ENCODE results near the gene FLRT3.

DNA sequence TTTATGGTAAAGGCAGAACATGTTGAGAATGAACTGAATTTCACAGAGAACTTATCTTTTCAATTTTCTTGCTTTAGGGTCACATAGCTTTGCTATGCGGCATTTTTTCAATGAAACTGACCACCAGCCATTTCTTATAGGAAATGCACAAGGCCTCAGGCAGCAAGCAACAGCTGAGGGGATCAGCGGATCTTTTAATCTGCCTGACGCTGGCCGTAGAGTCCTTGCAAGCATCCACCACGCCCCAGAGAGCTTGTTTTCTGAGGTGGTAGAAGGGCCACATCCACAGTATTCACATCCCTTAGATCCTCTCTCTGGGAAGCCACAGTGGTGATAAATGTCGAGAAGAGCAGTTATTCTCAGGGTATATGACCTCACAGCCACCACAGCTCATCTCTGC lies 34.3 kb downstream of the FLRT3 start:
- no peak for TF ChIP-seq CREB1 (CRISPR knock-in tag; IDR thresholded peaks at IDR 0.05; ENCODE audit: low read depth)
- TF ChIP-seq, protein P1, sequence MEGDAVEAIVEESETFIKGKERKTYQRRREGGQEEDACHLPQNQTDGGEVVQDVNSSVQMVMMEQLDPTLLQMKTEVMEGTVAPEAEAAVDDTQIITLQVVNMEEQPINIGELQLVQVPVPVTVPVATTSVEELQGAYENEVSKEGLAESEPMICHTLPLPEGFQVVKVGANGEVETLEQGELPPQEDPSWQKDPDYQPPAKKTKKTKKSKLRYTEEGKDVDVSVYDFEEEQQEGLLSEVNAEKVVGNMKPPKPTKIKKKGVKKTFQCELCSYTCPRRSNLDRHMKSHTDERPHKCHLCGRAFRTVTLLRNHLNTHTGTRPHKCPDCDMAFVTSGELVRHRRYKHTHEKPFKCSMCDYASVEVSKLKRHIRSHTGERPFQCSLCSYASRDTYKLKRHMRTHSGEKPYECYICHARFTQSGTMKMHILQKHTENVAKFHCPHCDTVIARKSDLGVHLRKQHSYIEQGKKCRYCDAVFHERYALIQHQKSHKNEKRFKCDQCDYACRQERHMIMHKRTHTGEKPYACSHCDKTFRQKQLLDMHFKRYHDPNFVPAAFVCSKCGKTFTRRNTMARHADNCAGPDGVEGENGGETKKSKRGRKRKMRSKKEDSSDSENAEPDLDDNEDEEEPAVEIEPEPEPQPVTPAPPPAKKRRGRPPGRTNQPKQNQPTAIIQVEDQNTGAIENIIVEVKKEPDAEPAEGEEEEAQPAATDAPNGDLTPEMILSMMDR (conservative IDR thresholded peaks at IDR 0.05; ENCODE audit: low read depth in 2 of 2) = no peak
- no peak for TF ChIP-seq POLR2AphosphoS5 (IDR thresholded peaks at IDR 0.05; ENCODE audit: low read depth)
- TF ChIP-seq, protein P2, sequence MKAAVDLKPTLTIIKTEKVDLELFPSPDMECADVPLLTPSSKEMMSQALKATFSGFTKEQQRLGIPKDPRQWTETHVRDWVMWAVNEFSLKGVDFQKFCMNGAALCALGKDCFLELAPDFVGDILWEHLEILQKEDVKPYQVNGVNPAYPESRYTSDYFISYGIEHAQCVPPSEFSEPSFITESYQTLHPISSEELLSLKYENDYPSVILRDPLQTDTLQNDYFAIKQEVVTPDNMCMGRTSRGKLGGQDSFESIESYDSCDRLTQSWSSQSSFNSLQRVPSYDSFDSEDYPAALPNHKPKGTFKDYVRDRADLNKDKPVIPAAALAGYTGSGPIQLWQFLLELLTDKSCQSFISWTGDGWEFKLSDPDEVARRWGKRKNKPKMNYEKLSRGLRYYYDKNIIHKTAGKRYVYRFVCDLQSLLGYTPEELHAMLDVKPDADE (IDR thresholded peaks at IDR 0.05) = no peak
